ENCODE results near the gene BMPR2. TPM values are rescaled to one million over a fixed set of nuclear protein-coding genes. Genes with fewer than 3 reads are reported as not detected.

The BMPR2 gene
- polyA plus RNA-seq, 1 experiment, result 30.9 TPM

DNA sequence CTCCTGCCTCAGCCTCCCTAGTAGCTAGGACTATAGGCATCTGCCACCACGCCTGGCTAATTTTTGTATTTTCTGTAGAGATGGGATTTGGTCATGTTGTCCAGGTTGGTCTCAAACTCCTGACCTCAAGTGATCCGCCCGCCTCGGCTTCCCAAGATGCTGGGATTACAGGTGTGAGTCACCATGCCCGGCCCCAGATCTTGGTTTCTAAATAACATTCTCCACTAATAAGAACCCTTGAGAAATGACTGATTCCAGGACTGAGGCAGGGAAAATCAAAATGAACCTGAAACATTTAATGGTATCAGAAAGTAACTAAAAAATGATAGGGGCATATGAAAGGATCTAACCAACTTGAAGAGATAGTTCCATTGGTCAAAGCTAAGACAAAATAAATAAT is 34.0 kb downstream of the BMPR2 start:
- DNase-seq (ENCODE audit: low read depth), result no peak
- POLR2A ChIA-PET, result no interaction called here
- Histone ChIP-seq H3K4me3 (ENCODE audit: low read depth, low read length) (no peak overlapping the region), H3K36me3 (ENCODE audit: control insufficient read depth, insufficient read depth, low read length) (no peaks in the 10 kb centered on the region), H3K27me3 (ENCODE audit: control insufficient read depth, insufficient read depth, low read length) (no peaks in the 10 kb centered on the region)
- TF ChIP-seq, protein P1, sequence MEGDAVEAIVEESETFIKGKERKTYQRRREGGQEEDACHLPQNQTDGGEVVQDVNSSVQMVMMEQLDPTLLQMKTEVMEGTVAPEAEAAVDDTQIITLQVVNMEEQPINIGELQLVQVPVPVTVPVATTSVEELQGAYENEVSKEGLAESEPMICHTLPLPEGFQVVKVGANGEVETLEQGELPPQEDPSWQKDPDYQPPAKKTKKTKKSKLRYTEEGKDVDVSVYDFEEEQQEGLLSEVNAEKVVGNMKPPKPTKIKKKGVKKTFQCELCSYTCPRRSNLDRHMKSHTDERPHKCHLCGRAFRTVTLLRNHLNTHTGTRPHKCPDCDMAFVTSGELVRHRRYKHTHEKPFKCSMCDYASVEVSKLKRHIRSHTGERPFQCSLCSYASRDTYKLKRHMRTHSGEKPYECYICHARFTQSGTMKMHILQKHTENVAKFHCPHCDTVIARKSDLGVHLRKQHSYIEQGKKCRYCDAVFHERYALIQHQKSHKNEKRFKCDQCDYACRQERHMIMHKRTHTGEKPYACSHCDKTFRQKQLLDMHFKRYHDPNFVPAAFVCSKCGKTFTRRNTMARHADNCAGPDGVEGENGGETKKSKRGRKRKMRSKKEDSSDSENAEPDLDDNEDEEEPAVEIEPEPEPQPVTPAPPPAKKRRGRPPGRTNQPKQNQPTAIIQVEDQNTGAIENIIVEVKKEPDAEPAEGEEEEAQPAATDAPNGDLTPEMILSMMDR (IDR thresholded peaks at IDR 0.05; ENCODE audit: insufficient read depth, low read depth, low read length), result no peak
- CTCF ChIA-PET, result no interaction called here

DNA sequence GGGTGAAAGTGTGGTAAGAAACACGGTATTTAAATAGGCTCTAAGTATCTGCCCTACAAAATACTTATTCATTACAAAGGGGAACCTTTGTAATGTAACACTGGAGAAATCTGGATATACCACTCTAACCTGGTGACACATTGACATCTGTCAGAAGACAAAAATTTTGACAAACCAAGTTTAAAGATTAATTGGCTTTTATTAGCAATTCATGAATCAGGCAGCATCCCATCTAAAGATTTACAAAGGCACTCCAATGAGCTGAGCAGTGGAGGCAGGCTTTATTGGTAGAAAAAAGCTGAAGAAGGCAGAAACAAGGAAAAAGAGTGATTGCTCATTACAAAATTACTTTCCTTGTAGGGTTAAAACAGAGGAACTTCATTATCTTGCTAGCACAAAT is 35.0 kb downstream of the BMPR2 start:
- no peaks in the 10 kb centered on the region for H3K27me3 ChIP-seq (ENCODE audit: control insufficient read depth, insufficient read depth, low read length)
- TF ChIP-seq, protein P1 (IDR thresholded peaks at IDR 0.05; ENCODE audit: insufficient read depth, low read depth, low read length), result no peak
- no peak overlapping the region for H3K4me3 ChIP-seq (ENCODE audit: low read depth, low read length)
- H3K36me3 ChIP-seq (ENCODE audit: control insufficient read depth, insufficient read depth, low read length), result no peaks in the 10 kb centered on the region
- ChIA-PET CTCF (no interaction called here), POLR2A (no interaction called here)
- no peak for DNase-seq (ENCODE audit: low read depth)

DNA sequence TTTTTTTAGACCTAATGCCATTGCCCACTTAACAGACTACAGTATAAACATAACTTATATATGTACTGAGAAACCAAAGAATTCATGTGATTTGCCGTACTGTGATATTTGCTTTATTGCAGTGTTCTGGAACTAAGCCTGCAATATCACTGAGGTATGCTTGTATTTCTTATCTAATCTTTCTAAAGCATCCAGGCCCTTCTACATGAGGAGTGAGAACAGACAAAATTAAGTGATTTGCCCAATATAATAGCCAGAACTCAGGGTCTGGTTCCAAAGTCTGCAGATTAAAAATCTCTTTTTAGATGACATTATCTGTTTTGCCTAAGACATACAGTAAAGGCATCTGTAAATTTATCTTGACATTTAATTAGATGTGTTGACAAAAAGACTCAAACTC is 41.9 kb downstream of the BMPR2 start:
- no peaks in the 10 kb centered on the region for H3K36me3 ChIP-seq (ENCODE audit: control insufficient read depth, insufficient read depth, low read length)
- ChIA-PET CTCF (no interaction called here), POLR2A (no interaction called here)
- DNase-seq (ENCODE audit: low read depth), result no peak
- TF ChIP-seq, protein P1 (IDR thresholded peaks at IDR 0.05; ENCODE audit: insufficient read depth, low read depth, low read length), result no peak
- H3K4me3 ChIP-seq (ENCODE audit: low read depth, low read length), result no peak overlapping the region
- no peaks in the 10 kb centered on the region for H3K27me3 ChIP-seq (ENCODE audit: control insufficient read depth, insufficient read depth, low read length)

DNA sequence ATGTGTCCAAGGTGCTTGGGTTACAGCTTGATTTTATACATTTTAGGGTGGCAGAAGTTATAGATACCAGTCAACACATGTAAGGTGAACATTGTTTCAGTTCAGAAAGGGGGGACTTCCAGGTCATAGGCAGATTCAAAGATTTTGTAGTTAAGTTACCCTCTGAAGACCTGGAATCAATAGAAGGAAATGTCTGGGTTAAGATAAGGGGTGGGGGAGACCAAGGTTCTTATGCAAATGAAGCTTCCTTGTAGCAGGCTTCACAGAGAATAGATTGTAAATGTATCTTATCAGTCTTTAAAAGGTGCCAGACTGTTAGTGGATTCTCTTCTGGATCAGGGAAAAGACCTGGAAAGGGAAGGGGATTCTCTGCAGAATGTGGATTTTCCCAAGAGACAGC is 42.4 kb downstream of the BMPR2 start:
- ChIA-PET POLR2A (no interaction called here), CTCF (no interaction called here)
- no peaks in the 10 kb centered on the region for H3K27me3 ChIP-seq (ENCODE audit: control insufficient read depth, insufficient read depth, low read length)
- TF ChIP-seq, protein P1 (IDR thresholded peaks at IDR 0.05; ENCODE audit: insufficient read depth, low read depth, low read length), result no peak
- H3K36me3 ChIP-seq (ENCODE audit: control insufficient read depth, insufficient read depth, low read length), result no peaks in the 10 kb centered on the region
- DNase-seq (ENCODE audit: low read depth), result no peak
- H3K4me3 ChIP-seq (ENCODE audit: low read depth, low read length), result no peak overlapping the region

DNA sequence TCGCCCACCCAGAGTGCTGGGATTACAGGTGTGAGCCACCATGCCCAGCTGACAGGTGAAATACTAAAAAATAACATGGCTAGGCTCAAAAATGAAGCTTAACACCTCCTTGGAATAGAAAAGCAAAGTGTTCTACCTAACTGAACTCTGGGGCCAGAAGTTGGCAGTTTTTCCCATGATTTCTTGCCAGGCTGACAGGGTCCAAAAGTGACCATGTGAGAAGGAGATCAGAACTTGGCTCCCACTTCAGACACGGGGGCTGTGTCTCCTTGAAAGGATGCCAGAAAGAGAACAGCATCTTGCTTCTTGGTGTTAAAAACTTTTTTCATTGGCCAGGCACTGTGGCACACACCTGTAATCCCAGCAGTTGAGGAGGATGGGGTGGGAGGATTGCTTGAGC is 47.0 kb downstream of the BMPR2 start:
- TF ChIP-seq, protein P1 (IDR thresholded peaks at IDR 0.05; ENCODE audit: insufficient read depth, low read depth, low read length), result no peak
- POLR2A ChIA-PET, result no interaction called here
- Histone ChIP-seq H3K4me3 (ENCODE audit: low read depth, low read length) (no peak overlapping the region), H3K36me3 (ENCODE audit: control insufficient read depth, insufficient read depth, low read length) (no peaks in the 10 kb centered on the region), H3K27me3 (ENCODE audit: control insufficient read depth, insufficient read depth, low read length) (no peaks in the 10 kb centered on the region)
- DNase-seq (ENCODE audit: low read depth), result no peak
- CTCF ChIA-PET, result no interaction called here

All from BJ (cell line).